Hepatocyte (in vitro differentiated cells): ENCODE results near the gene CLINT1.

Experiments used
- CTCF ChIP-seq: fragments of 200-600 bp; sonication (generic); IDR thresholded peaks from 2 replicates; pipeline ENCODE4 v1.5.1; 2016; ENCODE audit warnings: antibody characterized with exemption, mild to moderate bottlenecking; ENCODE audit not compliant: poor library complexity
- EZH2 ChIP-seq: fragments of 200-600 bp; sonication (generic); IDR thresholded peaks from 2 replicates; pipeline ENCODE4 v1.6.1; 2016; ENCODE audit warnings: antibody characterized with exemption, mild to moderate bottlenecking, borderline replicate concordance

- peak; percentile 71 for TF ChIP-seq CTCF
- no peak for TF ChIP-seq EZH2
Observed at GRCh38 chr5:157816682-157817386, 42.1 kb downstream of the CLINT1 start.
